Fibroblast of lung (primary cell): ENCODE measurements around the gene ZNF469. TPM values are rescaled to one million over a fixed set of nuclear protein-coding genes. Genes with fewer than 3 reads are reported as not detected.
"Not testable (repeated sequence)": the region's sequence is repeated elsewhere in the genome, so short reads cannot be mapped to it uniquely, and the experiment has no call there.

Experiments
- DNase-seq, 2 donors: peaks; one replicate each; pipeline versions ENCODE4 v3.0.0 to v3.0.0-alpha.2; 2010; ENCODE audit warnings: low read depth in 2 of 2
- H2AFZ ChIP-seq: 2 replicates; pipeline ENCODE4 v1.5.1; 2012; ENCODE audit warnings: low read length, control low read depth, inconsistent platforms
- H3K27ac ChIP-seq: 2 replicates; pipeline ENCODE4 v1.5.1; 2011; ENCODE audit warnings: low read length, control low read depth; ENCODE audit not compliant: insufficient read depth
- H3K27me3 ChIP-seq: 2 replicates; pipeline ENCODE4 v1.5.1; 2011; ENCODE audit warnings: mild to moderate bottlenecking, low read length; ENCODE audit not compliant: control insufficient read depth, insufficient read depth
- H3K36me3 ChIP-seq: 2 replicates; pipeline ENCODE4 v1.5.1; 2011; ENCODE audit warnings: low read length; ENCODE audit not compliant: control insufficient read depth, insufficient read depth
- H3K4me1 ChIP-seq: 2 replicates; pipeline ENCODE4 v1.5.1; 2011; ENCODE audit warnings: low read length; ENCODE audit not compliant: control insufficient read depth, insufficient read depth; ENCODE audit errors: extremely low read depth
- H3K4me2 ChIP-seq: 2 replicates; pipeline ENCODE4 v1.5.1; 2011; ENCODE audit warnings: low read length, control low read depth; ENCODE audit not compliant: insufficient read depth; ENCODE audit errors: extremely low read depth
- H3K4me3 ChIP-seq, 4 experiments: fragments of 200-600 bp in 1 of 4; sonication (generic) in 1 of 4; replicated peaks in 1 of 4; 2 replicates each; pipeline ENCODE4 v1.5.1; 2011 to 2016; ENCODE audit warnings: low read length in 4 of 4, low read depth in 3 of 4, mild to moderate bottlenecking in 3 of 4, control low read depth in 2 of 4, inconsistent platforms in 1 of 4, mixed read lengths in 1 of 4; ENCODE audit not compliant: insufficient read depth in 1 of 4; ENCODE audit errors: control extremely low read depth in 1 of 4
- H3K79me2 ChIP-seq: 2 replicates; pipeline ENCODE4 v1.5.1; 2012; ENCODE audit warnings: mild to moderate bottlenecking, low read length, inconsistent platforms; ENCODE audit not compliant: control insufficient read depth, insufficient read depth
- H3K9ac ChIP-seq: 2 replicates; pipeline ENCODE4 v1.5.1; 2011; ENCODE audit warnings: mild to moderate bottlenecking, low read length, control low read depth; ENCODE audit not compliant: insufficient read depth
- H3K9me3 ChIP-seq: 2 replicates; pipeline ENCODE4 v1.5.1; 2012; ENCODE audit warnings: low read depth, low read length; ENCODE audit not compliant: control insufficient read depth, insufficient read depth
- H4K20me1 ChIP-seq: 2 replicates; pipeline ENCODE4 v1.5.1; 2011; ENCODE audit warnings: low read length; ENCODE audit not compliant: control insufficient read depth, insufficient read depth; ENCODE audit errors: extremely low read depth
- EZH2 ChIP-seq: IDR thresholded peaks from 2 replicates; pipeline ENCODE4 v1.5.1; 2012; ENCODE audit warnings: low read length, control low read depth, mild to moderate bottlenecking; ENCODE audit errors: missing control alignments
- polyA plus RNA-seq, 2 donors: library from polyadenylated mRNA; depleted of rRNA in 1 of 2; stranded (reverse) in 1 of 2; unstranded in 1 of 2; fragments of >200 nt; gene quantifications; 2 replicates each; pipeline ENCODE4 v1.2.1, GENCODE V29; 2011 to 2012; ENCODE audit warnings: missing spikeins in 1 of 2
- total RNA-seq: library from RNA; depleted of rRNA; stranded (reverse); fragments of >200 nt; gene quantifications from 2 replicates; pipeline ENCODE4 v1.2.1, GENCODE V29; 2014
- TF ChIP-seq, protein P1 (sequence below), 2 donors: IDR thresholded peaks in 1 of 2; conservative IDR thresholded peaks in 1 of 2; 1 replicate in 1 of 2; 2 replicates in 1 of 2; pipeline ENCODE4 v1.5.1; 2011 to 2012; ENCODE audit warnings: low read length in 2 of 2, control low read depth in 1 of 2, inconsistent platforms in 1 of 2, low read depth in 1 of 2, mild to moderate bottlenecking in 1 of 2

ZNF469 gene
- total and polyA plus RNA-seq, 2 donors (not counting 1 experiment from before 2014, with no cell fraction given) = 0.82 to 1.5 TPM

GRCh38 chr16:88407807-88408206 lies 25.0 kb downstream of the ZNF469 start:
- Histone ChIP-seq H3K4me1 (peaks cover 6% of the 10 kb centered on the region), H4K20me1 (no peaks in the 10 kb centered on the region), H3K4me2 (no peak overlapping the region), H2AFZ (no peak overlapping the region), H3K79me2 (no peaks in the 10 kb centered on the region), H3K4me3 (no peak overlapping the region), H3K27ac (no peak overlapping the region), H3K27me3 (no peaks in the 10 kb centered on the region), H3K9ac (no peak overlapping the region), H3K36me3 (no peaks in the 10 kb centered on the region), H3K9me3 (no peaks in the 10 kb centered on the region)
- TF ChIP-seq EZH2 = no peak
- TF ChIP-seq, protein P1, sequence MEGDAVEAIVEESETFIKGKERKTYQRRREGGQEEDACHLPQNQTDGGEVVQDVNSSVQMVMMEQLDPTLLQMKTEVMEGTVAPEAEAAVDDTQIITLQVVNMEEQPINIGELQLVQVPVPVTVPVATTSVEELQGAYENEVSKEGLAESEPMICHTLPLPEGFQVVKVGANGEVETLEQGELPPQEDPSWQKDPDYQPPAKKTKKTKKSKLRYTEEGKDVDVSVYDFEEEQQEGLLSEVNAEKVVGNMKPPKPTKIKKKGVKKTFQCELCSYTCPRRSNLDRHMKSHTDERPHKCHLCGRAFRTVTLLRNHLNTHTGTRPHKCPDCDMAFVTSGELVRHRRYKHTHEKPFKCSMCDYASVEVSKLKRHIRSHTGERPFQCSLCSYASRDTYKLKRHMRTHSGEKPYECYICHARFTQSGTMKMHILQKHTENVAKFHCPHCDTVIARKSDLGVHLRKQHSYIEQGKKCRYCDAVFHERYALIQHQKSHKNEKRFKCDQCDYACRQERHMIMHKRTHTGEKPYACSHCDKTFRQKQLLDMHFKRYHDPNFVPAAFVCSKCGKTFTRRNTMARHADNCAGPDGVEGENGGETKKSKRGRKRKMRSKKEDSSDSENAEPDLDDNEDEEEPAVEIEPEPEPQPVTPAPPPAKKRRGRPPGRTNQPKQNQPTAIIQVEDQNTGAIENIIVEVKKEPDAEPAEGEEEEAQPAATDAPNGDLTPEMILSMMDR (conservative IDR thresholded peaks at IDR 0.05 in 1 of 2, IDR thresholded peaks at IDR 0.05 in 1 of 2; ENCODE audit: low read depth in 1 of 2, low read length in 2 of 2) = no peak
- DNase-seq = no peak

GRCh38 chr16:88408561-88409142 lies 25.9 kb downstream of the ZNF469 start:
- Histone ChIP-seq H3K9ac (no peak overlapping the region), H3K36me3 (no peaks in the 10 kb centered on the region), H3K9me3 (no peaks in the 10 kb centered on the region), H3K4me3 (no peak overlapping the region), H3K4me1 (peaks cover 6% of the 10 kb centered on the region), H4K20me1 (no peaks in the 10 kb centered on the region), H3K4me2 (no peak overlapping the region), H3K27ac (no peak overlapping the region), H3K79me2 (no peaks in the 10 kb centered on the region), H3K27me3 (no peaks in the 10 kb centered on the region), H2AFZ (no peak overlapping the region)
- TF ChIP-seq, protein P1 (conservative IDR thresholded peaks at IDR 0.05 in 1 of 2, IDR thresholded peaks at IDR 0.05 in 1 of 2; ENCODE audit: low read depth in 1 of 2, low read length in 2 of 2) = no peak
- no peak for TF ChIP-seq EZH2
- no peak for DNase-seq

- Histone ChIP-seq H3K27me3 (no peaks in the 10 kb centered on the region), H3K9ac (no peak overlapping the region), H3K4me3 (no peak overlapping the region), H4K20me1 (no peaks in the 10 kb centered on the region), H3K9me3 (no peaks in the 10 kb centered on the region), H3K4me2 (no peak overlapping the region), H2AFZ (no peak overlapping the region), H3K79me2 (no peaks in the 10 kb centered on the region), H3K36me3 (no peaks in the 10 kb centered on the region), H3K4me1 (peaks cover 6% of the 10 kb centered on the region), H3K27ac (no peak overlapping the region)
- TF ChIP-seq, protein P1 (conservative IDR thresholded peaks at IDR 0.05 in 1 of 2, IDR thresholded peaks at IDR 0.05 in 1 of 2; ENCODE audit: low read depth in 1 of 2, low read length in 2 of 2) = no peak
- TF ChIP-seq EZH2 = no peak
- no peak for DNase-seq
These were observed 26.7 kb downstream of the ZNF469 start for GRCh38 chr16:88409296-88410065.

DNA sequence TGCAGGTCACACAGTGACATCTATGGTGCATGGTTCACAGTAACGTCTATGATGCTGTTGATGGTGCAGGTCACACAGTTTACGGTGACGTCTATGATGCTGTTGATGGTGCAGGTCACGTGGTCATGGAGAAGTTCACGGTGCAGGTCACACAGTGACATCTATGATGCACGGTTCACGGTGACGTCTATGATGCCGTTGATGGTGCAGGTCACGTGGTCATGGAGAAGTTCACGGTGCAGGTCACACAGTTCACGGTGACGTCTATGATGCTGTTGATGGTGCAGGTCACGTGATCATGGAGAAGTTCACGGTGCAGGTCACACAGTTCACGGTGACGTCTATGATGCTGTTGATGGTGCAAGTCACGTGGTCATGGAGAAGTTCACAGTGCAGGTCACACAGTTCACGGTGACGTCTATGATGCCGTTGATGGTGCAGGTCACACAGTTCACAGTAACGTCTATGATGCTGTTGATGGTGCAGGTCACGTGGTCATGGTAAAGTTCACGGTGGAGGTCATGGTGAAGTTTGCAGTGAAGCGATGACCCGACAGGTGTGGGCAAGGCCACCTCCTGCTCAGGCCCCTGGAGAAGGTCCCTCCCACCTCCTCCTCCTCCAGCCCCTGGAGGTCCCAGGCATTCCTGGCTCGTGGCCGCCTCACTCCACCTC lies 27.7 kb downstream of the ZNF469 start:
- H3K9ac ChIP-seq, H3K4me1 ChIP-seq, DNase-seq, H3K27ac ChIP-seq, H4K20me1 ChIP-seq, H3K36me3 ChIP-seq, H3K4me2 ChIP-seq, H3K79me2 ChIP-seq, H3K27me3 ChIP-seq, H2AFZ ChIP-seq, H3K4me3 ChIP-seq, H3K9me3 ChIP-seq: not testable (repeated sequence)
